ENCODE measurements around the gene SHISA8.
A peak's percentile ranks its signal among the peaks of the same experiment; 100 is the strongest.
"Not testable (repeated sequence)": the region's sequence is repeated elsewhere in the genome, so short reads cannot be mapped to it uniquely, and the experiment has no call there.

Gene SHISA8

DNA sequence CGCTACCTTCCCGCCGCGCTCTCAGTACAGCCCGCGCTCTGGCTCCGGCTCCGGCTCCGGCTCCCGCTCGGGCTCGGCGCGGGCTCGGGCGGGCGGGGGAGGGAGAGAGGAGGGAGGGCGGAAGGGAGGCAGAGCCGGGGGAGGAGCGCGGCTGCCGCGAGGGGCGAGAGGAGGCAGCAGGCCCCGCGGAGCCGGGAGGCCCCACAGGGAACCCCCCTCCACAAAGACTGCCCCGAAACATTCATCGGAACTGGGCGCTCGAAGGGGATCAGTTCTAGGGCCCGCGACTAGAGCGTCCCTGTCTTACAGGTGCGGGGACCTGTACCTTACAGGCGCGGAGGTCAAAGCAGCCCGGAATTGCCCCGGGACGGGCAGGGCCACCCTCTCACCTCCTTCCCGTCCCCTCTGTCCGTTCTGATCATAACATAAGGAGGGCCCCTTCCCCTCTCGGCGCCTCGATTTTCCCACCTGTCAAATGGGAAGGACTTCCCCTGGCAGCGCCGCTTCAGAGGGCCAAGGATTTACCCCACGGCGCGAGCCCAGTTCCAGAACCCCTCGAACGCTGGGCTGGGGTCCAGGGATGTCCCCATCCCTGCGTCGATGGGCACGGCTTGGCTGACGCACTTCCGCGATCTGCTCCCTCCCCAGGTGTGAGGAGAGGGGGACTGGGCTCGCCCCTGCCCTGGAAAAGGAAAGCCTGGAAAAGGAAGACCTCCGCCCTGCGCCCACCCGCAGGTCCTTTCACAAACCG, at the start of gene SHISA8:
SHISA8 (minus strand) TSS at position 40 of the 751 bp plus-strand sequence. CDS start 407 bp downstream, outside the sequence.
- peak; percentile 60 for DNase-seq
- peaks cover 32 to 46% of the 10 kb centered on the region in 2 donors for H3K36me3 Mint-ChIP-seq
- H3K4me3 Mint-ChIP-seq: peak within 1 kb of the TSS; percentile 80 to 83
- ATAC-seq (replicated peaks): peak; percentile 25 to 34
- peaks cover 15 to 19% of the 10 kb centered on the region in 2 donors for H3K27me3 Mint-ChIP-seq
- peak within 1 kb of the TSS; percentile 95 for H3K27ac Mint-ChIP-seq
- peaks cover 59 to 83% of the 10 kb centered on the region in 2 donors for H3K4me1 Mint-ChIP-seq
- H3K9me3 Mint-ChIP-seq: no peaks in the 10 kb centered on the region

DNA sequence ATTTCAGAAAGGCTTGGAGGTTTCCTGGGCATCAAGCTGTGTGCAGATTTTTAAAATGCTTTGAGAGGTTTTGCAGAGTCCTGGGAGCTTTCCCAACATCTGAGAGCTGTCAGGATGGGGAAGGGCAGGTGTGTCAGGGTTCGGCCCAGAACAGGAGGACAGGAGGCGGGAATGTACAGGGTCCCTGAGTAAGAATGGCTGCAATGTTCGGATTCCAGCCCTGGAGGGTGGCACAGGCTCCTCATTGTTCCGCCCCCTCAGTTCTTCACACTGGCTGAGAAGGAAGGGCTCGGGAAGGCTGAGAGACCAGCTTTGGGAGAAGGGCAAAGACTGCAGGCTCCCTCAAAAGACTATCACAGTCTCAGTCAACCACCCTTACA, 49.2 kb upstream of the SHISA8 start:
- Mint-ChIP-seq H3K27ac (no peak overlapping the region), H3K27me3 (peaks cover 0 to 5% of the 10 kb centered on the region in 2 donors), H3K4me1 (peaks cover 0 to 7% of the 10 kb centered on the region in 2 donors), H3K9me3 (no peaks in the 10 kb centered on the region), H3K36me3 (no peaks in the 10 kb centered on the region), H3K4me3 (no peak overlapping the region)
- DNase-seq (no peak), ATAC-seq (replicated peaks) (no peak)

DNA sequence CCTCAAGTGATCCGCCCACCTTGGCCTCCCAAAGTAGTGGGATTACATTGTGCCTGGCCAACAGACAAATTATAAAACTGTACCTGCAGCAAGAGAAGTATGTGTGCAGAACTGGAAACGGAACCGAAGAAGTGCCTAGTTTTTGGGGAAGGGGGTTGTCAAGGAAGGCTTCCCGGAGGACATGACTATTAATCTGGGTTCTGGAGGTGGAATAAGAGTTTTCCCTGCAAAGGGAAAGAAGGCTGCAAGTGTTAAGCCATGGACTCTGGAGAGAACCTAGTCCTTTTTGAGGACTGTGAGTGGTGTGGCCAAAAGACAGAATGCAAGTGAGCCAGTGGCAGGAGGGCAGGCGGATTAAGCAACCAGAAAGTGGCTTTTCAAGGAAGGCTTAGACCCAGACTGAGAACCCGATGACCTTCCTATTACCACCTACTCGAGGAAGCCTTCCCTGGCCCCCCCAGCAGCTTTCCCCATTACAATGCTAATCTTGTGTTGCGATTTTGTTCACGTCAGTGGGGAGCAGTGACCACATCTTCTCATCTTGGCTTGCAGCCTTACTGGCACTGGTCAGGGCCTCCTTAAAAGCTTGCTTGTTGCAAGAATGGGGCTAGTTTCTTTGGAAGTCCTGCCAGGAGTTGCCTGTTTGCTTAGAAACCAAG, 48.7 kb upstream of the SHISA8 start:
- H3K9me3 Mint-ChIP-seq: no peaks in the 10 kb centered on the region
- H3K36me3 Mint-ChIP-seq: no peaks in the 10 kb centered on the region
- DNase-seq: no peak
- peaks cover 0 to 5% of the 10 kb centered on the region in 2 donors for H3K27me3 Mint-ChIP-seq
- no peak overlapping the region for H3K4me3 Mint-ChIP-seq
- H3K4me1 Mint-ChIP-seq: peaks cover 0 to 7% of the 10 kb centered on the region in 2 donors
- ATAC-seq (replicated peaks): no peak
- H3K27ac Mint-ChIP-seq: no peak overlapping the region

DNA sequence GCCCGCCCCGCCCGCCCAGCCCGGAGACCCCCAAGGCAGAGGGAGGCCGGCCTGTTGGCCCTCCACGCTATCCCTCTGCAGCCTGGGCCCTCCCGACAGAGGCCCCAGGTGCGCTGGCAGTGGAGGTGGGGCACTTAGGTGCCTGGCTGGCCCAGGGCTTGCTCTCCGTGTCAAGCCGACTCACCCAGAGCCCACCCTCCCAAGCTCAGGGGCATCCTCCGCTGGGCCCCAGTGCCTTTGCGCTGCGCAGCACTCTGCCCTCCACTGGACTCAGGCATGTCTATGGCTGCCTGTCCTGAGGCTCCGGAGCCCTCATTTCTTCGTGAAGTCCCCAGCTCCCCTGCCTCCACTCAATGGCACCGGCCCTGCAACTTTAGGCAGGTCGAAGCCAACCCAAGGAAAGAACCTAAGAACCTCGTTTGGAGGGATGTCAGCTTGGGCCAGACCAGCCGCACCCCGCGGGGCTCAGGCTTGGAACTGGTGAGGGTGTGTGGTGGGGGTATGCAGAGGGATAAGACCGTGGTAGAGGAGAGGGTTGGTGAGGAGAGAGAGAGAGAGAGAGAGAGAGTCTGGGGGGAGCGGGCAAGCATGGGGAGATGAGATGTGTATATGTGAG, 43.2 kb upstream of the SHISA8 start:
- H3K9me3 Mint-ChIP-seq: no peaks in the 10 kb centered on the region
- H3K27me3 Mint-ChIP-seq: peaks cover 0 to 7% of the 10 kb centered on the region in 2 donors
- H3K36me3 Mint-ChIP-seq: peaks cover 0 to 2% of the 10 kb centered on the region in 2 donors
- H3K27ac Mint-ChIP-seq: no peak overlapping the region
- DNase-seq (no peak), ATAC-seq (replicated peaks) (peak; percentile 47 to 50)
- peaks cover 8 to 12% of the 10 kb centered on the region in 2 donors for H3K4me1 Mint-ChIP-seq
- H3K4me3 Mint-ChIP-seq: peak overlapping the region in 1 of 2 donors; percentile 75

DNA sequence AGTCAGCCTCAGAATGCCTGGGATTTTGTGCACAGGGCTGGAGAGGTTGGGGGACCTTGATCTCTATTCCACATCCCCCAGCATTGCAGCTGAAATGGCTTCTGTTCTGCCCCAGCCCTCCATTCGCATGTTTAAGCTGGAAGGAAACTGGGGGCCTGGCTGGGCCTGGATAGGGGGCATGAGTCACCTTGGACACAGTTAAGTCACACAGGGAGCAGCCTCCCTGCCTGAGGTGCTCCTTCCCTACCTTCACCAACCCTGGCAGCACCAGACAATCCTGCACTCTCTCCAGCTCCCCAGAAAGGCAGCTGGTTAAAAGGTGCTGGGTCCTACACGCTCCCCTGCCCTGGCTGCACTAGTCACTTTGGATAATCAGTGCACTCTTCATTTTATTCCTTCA, 37.8 kb upstream of the SHISA8 start:
- Mint-ChIP-seq H3K9me3 (no peaks in the 10 kb centered on the region), H3K27ac (no peak overlapping the region), H3K4me1 (peaks cover 36 to 40% of the 10 kb centered on the region in 2 donors), H3K4me3 (no peak overlapping the region), H3K36me3 (peaks cover 0 to 2% of the 10 kb centered on the region in 2 donors), H3K27me3 (no peaks in the 10 kb centered on the region)
- DNase-seq (no peak), ATAC-seq (replicated peaks) (no peak)

DNA sequence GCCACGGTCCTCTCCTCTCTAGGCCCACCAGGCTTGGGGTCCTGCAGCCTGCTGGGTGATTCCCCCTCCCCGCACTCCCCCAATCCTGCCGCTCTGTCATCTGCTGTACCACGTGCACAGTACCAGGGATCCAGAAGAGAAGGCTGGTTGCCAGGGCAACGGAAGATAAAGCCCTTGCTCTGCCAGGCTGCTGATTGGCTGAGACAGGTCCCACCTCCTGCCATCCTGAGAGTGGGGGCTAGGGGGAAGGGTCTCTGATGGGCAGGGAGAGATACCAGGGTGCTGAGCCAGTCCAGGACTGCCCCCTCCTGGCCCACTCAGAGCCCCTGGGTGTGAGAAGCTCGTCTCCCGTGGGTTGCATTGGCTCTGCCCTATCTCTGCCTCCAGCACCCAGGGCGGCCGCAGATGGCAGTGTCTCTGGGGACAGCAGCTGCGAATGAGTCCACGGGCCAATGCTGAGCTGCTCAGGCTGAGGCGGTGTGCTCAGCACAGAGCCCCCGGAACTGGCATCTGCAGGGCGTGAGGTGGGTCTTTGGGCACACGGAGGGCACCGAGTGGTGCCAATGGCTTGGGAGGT, 37.1 kb upstream of the SHISA8 start, which contains the start of gene SMIM45:
SMIM45 (plus strand) TSS at position 253 of the 577 bp plus-strand sequence.
- Mint-ChIP-seq H3K4me3 (peak within 1 kb of the TSS in 1 of 2 donors; percentile 30), H3K27me3 (no peaks in the 10 kb centered on the region), H3K36me3 (no peaks in the 10 kb centered on the region), H3K9me3 (no peaks in the 10 kb centered on the region), H3K4me1 (peaks cover 33 to 42% of the 10 kb centered on the region in 2 donors), H3K27ac (peak within 1 kb of the TSS; percentile 27)
- DNase-seq (no peak), ATAC-seq (replicated peaks) (peak; percentile 78 to 83)

DNA sequence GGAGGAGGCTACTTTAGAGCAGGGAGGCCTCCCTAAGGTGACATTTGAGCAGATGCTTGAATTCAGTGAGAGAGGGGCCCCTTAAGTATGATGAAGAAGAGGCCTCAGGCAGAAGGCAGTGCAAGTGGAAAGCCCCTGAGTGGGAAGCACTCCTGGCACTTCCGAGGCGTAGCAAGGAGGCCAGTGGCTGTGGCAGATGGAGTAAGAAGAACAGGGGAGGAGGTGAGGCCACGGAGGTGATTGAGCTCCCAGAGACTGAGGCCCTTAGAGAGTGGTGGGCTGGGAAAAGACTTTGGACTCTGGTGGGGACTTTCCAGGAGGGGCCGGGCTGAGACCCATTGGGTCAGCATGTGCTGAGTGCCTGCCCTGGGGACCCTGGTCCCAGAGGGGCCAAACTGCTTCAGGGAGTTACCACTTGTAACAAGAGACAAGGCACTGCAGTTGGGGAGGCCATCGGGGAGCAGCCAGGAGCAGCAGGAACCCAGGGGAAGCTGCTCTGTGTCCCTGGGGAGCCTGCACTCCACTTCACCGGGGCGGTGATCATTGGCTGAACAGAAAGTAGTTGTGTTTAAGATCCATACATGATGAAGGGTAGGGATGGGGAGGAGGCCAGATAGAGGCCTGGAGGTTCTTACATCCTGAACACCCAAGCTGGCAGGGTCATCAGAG, 34.6 kb upstream of the SHISA8 start:
- peaks cover 6 to 10% of the 10 kb centered on the region in 2 donors for H3K36me3 Mint-ChIP-seq
- H3K4me3 Mint-ChIP-seq: peak overlapping the region; percentile 42 to 67
- no peaks in the 10 kb centered on the region for H3K9me3 Mint-ChIP-seq
- DNase-seq (no peak), ATAC-seq (replicated peaks) (peak in 1 of 2 donors; percentile 6)
- peaks cover 4 to 6% of the 10 kb centered on the region in 2 donors for H3K27me3 Mint-ChIP-seq
- peak overlapping the region; percentile 94 for H3K27ac Mint-ChIP-seq
- peaks cover 37 to 52% of the 10 kb centered on the region in 2 donors for H3K4me1 Mint-ChIP-seq

DNA sequence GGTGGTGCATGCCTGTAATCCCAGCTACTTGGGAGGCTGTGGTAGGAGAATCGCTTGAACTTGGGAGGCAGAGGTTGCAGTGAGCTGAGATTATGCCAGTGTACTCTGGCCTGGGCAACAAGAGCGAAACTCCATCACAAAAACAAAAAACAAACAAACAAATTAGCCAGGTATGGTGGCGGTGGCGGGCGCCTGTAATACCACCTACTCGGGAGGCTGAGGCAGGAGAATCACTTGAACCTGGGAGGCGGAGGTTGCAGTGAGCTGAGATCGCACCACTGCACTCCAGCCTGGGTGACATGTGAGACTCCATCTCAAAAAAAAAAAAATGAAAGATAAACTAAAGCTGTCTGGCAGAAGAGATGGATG, 34.0 kb upstream of the SHISA8 start:
- DNase-seq; H3K27me3 Mint-ChIP-seq; H3K9me3 Mint-ChIP-seq; ATAC-seq (replicated peaks): not testable (repeated sequence)
- H3K36me3 Mint-ChIP-seq: peaks cover 7 to 13% of the 10 kb centered on the region in 2 donors
- H3K4me3 Mint-ChIP-seq: peak overlapping the region in 1 of 2 donors; percentile 67
- peaks cover 36 to 55% of the 10 kb centered on the region in 2 donors for H3K4me1 Mint-ChIP-seq
- H3K27ac Mint-ChIP-seq: peak overlapping the region; percentile 94

DNA sequence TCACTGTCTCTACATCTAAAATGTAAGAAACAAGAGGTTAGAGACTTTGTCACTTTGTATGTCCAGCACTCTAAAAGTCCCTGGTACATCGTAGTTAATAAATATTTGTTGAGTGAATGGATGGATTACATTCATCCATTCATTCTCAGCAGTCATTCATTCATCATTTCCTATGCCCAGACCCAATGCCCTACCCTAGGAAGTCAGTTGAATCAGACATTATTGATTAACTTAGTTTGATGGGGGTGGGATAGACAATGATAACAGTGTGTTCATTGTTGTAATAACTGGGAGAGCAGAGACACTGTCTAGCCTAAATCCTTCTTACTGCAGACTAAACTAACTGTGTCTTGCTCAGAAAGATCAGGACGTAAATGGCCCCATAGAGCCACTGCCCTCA, 33.3 kb upstream of the SHISA8 start:
- Mint-ChIP-seq H3K4me3 (no peak overlapping the region), H3K27me3 (peaks cover 4 to 6% of the 10 kb centered on the region in 2 donors), H3K27ac (no peak overlapping the region), H3K36me3 (peaks cover 14 to 20% of the 10 kb centered on the region in 2 donors), H3K4me1 (peaks cover 44 to 61% of the 10 kb centered on the region in 2 donors), H3K9me3 (no peaks in the 10 kb centered on the region)
- no peak for ATAC-seq (replicated peaks)
- no peak for DNase-seq

DNA sequence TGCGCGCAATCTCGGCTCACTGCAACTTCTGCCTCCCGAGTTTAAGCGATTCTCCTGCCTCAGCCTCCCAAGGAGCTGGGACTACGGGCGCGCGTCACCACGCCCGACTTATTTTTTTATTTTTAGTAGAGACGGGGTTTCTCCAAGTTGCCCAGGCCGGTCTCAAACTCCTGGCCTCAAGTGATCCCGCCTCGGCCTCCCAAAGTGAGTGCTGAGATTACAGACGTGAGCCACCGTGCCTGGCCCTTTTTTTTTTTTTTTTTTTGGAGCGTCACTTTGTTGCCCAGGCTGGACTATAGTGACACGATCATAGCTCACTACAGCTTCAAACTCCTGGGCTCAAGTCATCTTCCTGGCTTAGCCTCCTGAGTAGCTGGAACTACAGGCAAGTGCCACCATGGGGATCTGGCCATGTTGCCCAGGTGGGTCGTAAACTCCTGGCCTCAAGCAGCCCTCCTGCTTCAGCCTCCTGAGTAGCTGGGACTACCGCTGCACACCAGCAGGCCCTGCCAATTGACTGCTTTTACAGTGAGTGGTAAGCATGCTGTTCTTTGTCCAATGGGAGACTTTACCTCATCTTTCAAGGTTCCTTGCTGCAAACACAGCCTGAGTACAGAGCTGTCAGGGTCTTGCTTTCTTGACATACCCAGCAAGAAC, 32.7 kb upstream of the SHISA8 start:
- ATAC-seq (replicated peaks) (no peak), DNase-seq (no peak)
- peaks cover 4 to 6% of the 10 kb centered on the region in 2 donors for H3K27me3 Mint-ChIP-seq
- peaks cover 14 to 20% of the 10 kb centered on the region in 2 donors for H3K36me3 Mint-ChIP-seq
- H3K4me1 Mint-ChIP-seq: peaks cover 44 to 61% of the 10 kb centered on the region in 2 donors
- H3K4me3 Mint-ChIP-seq: peak overlapping the region; percentile 90 to 92
- peak overlapping the region; percentile 93 for H3K27ac Mint-ChIP-seq
- no peaks in the 10 kb centered on the region for H3K9me3 Mint-ChIP-seq

DNA sequence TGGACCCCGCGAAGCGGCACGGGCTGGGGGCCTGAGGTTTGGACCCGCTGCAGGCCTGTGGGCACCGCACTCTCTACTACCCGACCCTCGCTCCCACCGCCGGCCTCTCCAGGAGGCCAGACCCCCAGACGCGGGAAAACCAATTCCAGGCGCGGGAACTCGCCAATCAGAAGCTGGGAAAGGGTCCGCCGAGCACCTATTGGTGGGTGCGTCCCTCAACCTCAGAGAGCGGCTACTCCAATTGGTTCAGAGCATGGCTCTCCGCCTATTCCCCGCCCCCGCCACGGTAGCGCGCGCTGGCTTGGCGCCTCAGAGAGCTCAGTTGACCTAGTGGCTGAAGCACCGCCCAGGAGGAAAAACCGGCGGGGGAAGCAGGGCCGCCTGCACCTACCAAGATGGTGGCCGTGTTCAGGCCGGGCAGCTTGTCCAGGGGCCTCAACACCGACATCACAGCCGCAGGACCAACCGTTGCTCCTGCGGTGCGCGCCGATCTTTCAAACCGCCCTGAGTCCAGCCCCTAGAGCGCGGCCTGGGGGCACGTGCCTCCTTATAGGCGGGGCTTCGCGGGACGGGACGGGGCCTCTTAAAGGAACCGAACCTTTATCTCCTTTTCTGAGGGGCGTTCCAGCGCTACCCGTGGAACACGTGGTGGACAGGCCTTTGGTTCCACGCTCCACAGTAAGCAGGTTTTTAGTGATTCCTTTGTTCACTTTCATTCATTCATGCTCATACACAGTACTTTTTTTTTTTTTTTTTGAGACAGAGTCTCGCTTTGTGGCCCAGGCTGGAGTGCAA, 32.0 kb upstream of the SHISA8 start, which contains the start of gene CENPM:
CENPM (minus strand) TSS at position 524 of the 795 bp plus-strand sequence; CDS start at position 448, 76 bp downstream.
- Mint-ChIP-seq H3K27me3 (peaks cover 4 to 6% of the 10 kb centered on the region in 2 donors), H3K27ac (peak within 1 kb of the TSS; percentile 93), H3K36me3 (peaks cover 14 to 24% of the 10 kb centered on the region in 2 donors), H3K4me3 (peak within 1 kb of the TSS; percentile 90 to 92), H3K4me1 (peaks cover 39 to 58% of the 10 kb centered on the region in 2 donors), H3K9me3 (no peaks in the 10 kb centered on the region)
- DNase-seq (peak; percentile 91), ATAC-seq (replicated peaks) (peak; percentile 93 to 96)

DNA sequence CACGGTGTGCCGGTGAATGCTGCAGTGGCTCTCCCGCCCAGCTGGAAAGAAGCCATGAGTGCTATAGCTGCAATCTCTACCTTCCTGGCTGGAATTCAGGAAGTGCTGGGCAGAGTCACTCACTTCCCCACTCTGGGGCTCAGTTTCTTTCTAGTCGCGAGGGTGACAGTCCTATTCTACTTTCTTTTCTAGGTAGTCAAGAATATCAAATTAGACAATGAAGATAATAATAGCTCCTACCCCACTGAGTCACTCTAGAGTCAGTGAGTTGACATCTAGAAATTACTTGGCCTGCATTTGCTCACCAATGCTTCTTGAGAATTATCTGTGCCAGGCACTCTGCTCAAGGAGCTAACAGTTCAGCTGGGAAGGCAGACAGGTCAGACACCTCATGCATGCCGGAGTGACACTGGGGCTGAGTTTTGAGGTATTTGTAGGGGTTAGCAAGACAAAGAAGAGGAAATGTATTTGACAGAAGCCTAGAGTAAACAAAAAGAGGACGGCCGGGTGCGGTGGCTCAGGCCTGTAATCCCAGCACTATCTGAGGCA, 28.9 kb upstream of the SHISA8 start:
- Mint-ChIP-seq H3K4me1 (peaks cover 38 to 67% of the 10 kb centered on the region in 2 donors), H3K27me3 (peaks cover 4 to 6% of the 10 kb centered on the region in 2 donors), H3K36me3 (peaks cover 28 to 48% of the 10 kb centered on the region in 2 donors), H3K9me3 (no peaks in the 10 kb centered on the region), H3K27ac (peak overlapping the region; percentile 7), H3K4me3 (peak overlapping the region in 1 of 2 donors; percentile 53)
- ATAC-seq (replicated peaks): no peak
- no peak for DNase-seq

All from stimulated activated naive B cell treated with anti-CD40 and anti-IgM and Interleukin-4, amounts not matched to agents 10 μg/mL and 1 μg/mL and 100 μg/mL, for 72 hours (primary cell).